GM19372 (cell line): Measurements from ENCODE around the gene HRC.

Experiments
- ATAC-seq: cut with Tn5 transposase; IDR thresholded peaks from one replicate; pipeline ENCODE4 v1.9.1; 2021; ENCODE audit warnings: mild to moderate bottlenecking, low read depth, moderate library complexity; ENCODE audit not compliant: unreplicated experiment

The HRC gene

GRCh38 chr19:49117677-49118564, 37.3 kb downstream of the HRC start:
- ATAC-seq: no peak

DNA sequence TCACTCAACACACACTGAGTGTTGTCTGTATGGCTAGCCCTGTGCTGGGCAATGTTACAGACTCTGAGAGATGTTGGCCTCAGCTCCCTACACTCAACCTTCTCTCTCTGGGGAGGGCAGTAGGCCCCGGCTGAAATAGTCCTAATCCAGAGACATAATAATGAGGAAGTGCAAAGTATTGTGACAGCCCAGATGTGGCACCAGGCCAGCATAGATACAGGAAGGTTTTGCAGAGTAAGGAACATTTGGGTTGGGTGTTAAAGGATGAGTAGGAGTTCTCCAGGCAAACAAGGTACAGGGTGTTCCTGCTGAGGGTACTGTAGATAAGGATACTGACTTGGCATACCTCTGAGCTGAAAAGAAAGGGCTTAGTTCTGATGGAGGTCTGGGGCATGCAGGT, 38.7 kb downstream of the HRC start:
- ATAC-seq: no peak

DNA sequence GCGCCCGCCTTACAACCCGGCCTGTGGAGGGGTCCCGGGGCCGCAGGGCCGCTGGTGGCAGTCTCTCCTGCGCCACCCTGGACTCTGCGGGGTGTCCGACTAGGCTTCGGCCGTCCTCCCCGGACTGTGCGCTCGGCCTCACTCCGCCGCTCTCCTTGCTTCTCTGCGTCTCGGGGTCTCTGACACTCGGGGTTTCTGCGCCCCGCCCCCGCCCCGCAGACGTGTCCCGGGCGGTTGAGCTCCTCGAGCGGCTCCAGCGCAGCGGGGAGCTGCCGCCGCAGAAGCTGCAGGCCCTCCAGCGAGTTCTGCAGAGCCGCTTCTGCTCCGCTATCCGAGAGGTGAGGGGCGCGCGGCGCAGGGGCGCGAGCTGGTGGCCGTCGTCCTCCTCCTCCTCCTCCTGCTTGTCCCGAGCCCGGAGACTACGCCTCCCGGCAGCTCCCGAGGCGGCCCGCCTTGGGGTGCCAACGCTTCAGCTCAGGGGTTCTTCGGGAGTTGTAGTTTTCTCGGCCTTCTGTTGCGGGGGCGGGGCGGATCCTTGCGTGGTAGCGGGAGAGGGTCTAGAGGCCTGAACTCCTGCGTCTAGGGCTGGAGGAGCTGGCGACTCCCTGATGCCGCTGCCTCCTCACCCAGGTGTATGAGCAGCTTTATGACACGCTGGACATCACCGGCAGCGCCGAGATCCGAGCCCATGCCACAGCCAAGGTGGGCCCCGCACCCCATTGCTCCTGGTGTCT, 40.4 kb downstream of the HRC start:
- ATAC-seq: no peak

DNA sequence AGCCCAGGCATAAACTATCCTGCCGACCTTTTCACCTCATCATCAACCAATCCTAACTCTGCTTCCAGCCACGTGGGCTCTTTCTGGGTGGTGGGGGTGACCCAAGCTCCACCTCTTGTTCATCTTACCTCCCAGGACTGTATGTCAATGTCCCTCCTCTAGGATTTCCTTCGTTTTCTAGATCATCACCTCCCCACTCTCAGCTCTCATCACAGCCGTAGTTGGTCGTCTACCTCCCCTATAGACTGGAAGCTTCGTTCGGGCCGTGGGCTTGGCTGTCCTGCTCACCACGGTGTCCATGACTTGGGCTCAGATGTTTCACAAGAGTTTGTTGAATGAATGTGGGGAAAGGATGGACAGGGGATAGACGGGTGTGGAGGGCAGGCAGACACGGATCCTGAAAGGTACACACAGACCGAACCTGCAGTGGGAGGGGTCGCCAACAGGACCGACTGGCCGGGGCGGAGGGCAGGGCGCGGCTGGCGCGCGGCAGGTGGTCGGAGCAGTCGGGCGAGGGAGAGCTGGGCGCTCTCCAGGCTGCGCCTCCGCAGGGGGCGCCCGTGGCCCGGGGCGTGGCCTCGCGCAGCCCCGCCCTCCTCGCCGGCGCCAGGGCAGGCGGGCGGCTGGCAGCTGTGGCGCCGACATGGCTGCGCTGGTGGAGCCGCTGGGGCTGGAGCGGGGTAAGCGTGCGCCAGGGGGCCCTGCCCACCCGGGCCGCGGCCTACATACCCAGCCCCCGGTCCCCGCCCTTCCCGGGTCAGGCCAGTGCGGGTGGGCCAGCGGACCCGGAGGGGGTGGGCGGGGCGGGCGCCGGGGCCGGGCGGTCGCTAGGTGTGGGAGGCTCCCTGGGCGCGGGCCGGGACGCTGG, 41.2 kb downstream of the HRC start, which contains the start of gene LIN7B:
LIN7B (plus strand) TSS at position 609 of the 868 bp plus-strand sequence; CDS start at position 644, 35 bp downstream.
- no peak for ATAC-seq

DNA sequence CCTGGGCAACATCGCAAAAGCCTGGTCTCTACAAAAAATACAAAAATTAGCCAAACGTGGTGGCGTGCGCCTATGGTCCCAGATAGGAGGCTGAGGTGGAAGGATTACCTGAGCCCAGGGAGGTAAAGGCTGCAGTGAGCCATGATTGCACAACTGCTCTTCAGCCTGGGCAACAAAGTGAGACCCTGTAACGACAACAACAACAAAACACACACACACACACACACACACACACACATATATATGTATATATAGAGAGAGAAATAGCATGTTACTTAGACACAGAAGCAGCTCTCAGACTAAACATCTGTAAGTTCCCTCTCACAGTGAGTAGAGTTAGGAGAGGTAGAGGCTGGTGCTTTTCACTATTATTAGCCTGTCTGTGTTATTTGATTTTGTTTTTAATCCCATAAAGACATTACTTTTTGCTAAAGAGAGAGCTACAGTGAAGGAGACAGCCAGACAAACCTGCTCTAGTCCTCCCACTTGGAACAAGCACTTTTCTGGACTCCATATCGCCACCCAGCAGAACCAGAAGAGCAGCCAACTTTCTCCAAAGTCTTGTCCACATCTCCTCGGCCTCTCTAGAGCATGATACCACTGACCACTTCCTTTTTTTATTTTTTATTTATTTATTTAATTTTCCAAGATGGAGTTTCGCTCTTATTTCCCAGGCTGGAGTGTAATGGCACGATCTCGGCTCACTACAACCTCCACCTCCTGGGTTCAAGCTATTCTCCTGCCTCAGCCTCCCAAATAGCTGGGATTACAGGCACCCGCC, 43.8 kb downstream of the HRC start:
- ATAC-seq: no peak

- ATAC-seq: no peak
Measured at GRCh38 chr19:49110567-49110966, 44.6 kb downstream of the HRC start.

GRCh38 chr19:49109569-49110233, 45.5 kb downstream of the HRC start:
- ATAC-seq: no peak

GRCh38 chr19:49109051-49109450, 46.1 kb downstream of the HRC start:
- ATAC-seq: no peak

GRCh38 chr19:49107625-49108459, 47.4 kb downstream of the HRC start:
- no peak for ATAC-seq

GRCh38 chr19:49106648-49107135, 48.5 kb downstream of the HRC start:
- ATAC-seq: no peak

GRCh38 chr19:49104229-49104864, 50.8 kb downstream of the HRC start:
- no peak for ATAC-seq

GRCh38 chr19:49103331-49104085, 51.7 kb downstream of the HRC start:
- no peak for ATAC-seq

- ATAC-seq: no peak
Measured at GRCh38 chr19:49102303-49102702, 52.9 kb downstream of the HRC start.
